Measurements from ENCODE around the gene NECAP2. TPM values are rescaled to one million over a fixed set of nuclear protein-coding genes. Genes with fewer than 3 reads are reported as not detected.
A peak's percentile ranks its signal among the peaks of the same experiment; 100 is the strongest.

NECAP2 gene
- total and polyA plus RNA-seq, 10 of the 15 experiments (the other 5 are each of a cell fraction or from before 2014, with no cell fraction given), result 16.3 to 98.0 (median 57.4) TPM

DNA sequence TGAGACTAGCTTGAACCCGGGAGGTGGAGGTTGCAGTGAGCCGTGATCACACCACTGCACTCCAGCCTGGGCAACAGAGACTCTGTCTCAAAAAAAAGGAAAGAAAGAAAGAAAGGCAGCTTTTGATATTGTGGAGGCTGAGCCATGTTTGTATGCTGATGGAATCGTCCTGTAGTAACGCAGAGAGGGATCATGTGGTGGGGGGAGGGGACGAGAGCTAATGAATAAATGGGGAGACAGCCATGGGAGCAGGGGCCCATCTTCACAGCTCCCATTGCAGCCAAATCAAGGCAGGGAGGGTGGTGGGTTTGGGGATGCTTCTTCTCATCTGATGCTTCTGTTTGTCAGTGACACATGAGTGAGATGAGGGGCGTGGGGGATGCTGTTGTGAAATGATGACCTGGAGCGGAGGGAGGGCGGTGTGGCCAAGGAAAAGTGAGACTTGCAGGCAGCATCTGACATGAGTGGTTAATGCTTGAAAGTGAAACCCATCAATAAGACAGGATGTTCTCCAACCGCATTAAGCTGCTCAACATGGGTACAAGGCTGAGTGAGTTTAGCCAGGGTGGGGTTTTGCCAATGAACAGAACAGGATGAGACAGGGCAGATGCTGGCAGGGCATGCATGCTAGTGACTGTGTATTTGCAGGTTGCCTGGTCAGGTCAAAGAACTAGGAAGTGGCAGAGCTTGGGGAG lies 20.0 kb upstream of the NECAP2 start (continued):
- TF ChIP-seq SUZ12 (IDR thresholded peaks at IDR 0.05; ENCODE audit: unreplicated experiment) (no peak), TCF3 (IDR thresholded peaks at IDR 0.05; ENCODE audit: borderline replicate concordance, insufficient read depth, low read depth, low read length) (no peak), CBX5 (IDR thresholded peaks at IDR 0.05; ENCODE audit: low read depth) (no peak), GABPA (IDR thresholded peaks at IDR 0.05; ENCODE audit: low read depth) (no peak), MYB (IDR thresholded peaks at IDR 0.05; ENCODE audit: borderline replicate concordance, low read depth, low read length) (no peak), PAX8 (IDR thresholded peaks at IDR 0.05) (no peak), SIX5 (IDR thresholded peaks at IDR 0.05; ENCODE audit: low read depth, low read length, severe bottlenecking) (no peak), BHLHE40 (IDR thresholded peaks at IDR 0.05; ENCODE audit: borderline replicate concordance in 1 of 2, low read depth in 2 of 2, low read length in 1 of 2) (peak; percentile 17 to 38; a peak in 2 of 4 replicates), CBX3 (IDR thresholded peaks at IDR 0.05; ENCODE audit: borderline replicate concordance, low read depth) (no peak), FOXM1 (IDR thresholded peaks at IDR 0.05; ENCODE audit: low read depth, low read length) (no peak), RUNX3 (IDR thresholded peaks at IDR 0.05; ENCODE audit: low read length) (peak; percentile 90), FOS (IDR thresholded peaks at IDR 0.05; ENCODE audit: borderline replicate concordance, extremely low read depth, insufficient read length) (no peak), EED (IDR thresholded peaks at IDR 0.05; ENCODE audit: low read depth) (peak; percentile 66), BMI1 (IDR thresholded peaks at IDR 0.05; ENCODE audit: borderline replicate concordance) (no peak)
- TF ChIP-seq, protein P1, sequence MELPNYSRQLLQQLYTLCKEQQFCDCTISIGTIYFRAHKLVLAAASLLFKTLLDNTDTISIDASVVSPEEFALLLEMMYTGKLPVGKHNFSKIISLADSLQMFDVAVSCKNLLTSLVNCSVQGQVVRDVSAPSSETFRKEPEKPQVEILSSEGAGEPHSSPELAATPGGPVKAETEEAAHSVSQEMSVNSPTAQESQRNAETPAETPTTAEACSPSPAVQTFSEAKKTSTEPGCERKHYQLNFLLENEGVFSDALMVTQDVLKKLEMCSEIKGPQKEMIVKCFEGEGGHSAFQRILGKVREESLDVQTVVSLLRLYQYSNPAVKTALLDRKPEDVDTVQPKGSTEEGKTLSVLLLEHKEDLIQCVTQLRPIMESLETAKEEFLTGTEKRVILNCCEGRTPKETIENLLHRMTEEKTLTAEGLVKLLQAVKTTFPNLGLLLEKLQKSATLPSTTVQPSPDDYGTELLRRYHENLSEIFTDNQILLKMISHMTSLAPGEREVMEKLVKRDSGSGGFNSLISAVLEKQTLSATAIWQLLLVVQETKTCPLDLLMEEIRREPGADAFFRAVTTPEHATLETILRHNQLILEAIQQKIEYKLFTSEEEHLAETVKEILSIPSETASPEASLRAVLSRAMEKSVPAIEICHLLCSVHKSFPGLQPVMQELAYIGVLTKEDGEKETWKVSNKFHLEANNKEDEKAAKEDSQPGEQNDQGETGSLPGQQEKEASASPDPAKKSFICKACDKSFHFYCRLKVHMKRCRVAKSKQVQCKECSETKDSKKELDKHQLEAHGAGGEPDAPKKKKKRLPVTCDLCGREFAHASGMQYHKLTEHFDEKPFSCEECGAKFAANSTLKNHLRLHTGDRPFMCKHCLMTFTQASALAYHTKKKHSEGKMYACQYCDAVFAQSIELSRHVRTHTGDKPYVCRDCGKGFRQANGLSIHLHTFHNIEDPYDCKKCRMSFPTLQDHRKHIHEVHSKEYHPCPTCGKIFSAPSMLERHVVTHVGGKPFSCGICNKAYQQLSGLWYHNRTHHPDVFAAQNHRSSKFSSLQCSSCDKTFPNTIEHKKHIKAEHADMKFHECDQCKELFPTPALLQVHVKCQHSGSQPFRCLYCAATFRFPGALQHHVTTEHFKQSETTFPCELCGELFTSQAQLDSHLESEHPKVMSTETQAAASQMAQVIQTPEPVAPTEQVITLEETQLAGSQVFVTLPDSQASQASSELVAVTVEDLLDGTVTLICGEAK (IDR thresholded peaks at IDR 0.05; ENCODE audit: borderline replicate concordance), result no peak
- TF ChIP-seq, protein P2, sequence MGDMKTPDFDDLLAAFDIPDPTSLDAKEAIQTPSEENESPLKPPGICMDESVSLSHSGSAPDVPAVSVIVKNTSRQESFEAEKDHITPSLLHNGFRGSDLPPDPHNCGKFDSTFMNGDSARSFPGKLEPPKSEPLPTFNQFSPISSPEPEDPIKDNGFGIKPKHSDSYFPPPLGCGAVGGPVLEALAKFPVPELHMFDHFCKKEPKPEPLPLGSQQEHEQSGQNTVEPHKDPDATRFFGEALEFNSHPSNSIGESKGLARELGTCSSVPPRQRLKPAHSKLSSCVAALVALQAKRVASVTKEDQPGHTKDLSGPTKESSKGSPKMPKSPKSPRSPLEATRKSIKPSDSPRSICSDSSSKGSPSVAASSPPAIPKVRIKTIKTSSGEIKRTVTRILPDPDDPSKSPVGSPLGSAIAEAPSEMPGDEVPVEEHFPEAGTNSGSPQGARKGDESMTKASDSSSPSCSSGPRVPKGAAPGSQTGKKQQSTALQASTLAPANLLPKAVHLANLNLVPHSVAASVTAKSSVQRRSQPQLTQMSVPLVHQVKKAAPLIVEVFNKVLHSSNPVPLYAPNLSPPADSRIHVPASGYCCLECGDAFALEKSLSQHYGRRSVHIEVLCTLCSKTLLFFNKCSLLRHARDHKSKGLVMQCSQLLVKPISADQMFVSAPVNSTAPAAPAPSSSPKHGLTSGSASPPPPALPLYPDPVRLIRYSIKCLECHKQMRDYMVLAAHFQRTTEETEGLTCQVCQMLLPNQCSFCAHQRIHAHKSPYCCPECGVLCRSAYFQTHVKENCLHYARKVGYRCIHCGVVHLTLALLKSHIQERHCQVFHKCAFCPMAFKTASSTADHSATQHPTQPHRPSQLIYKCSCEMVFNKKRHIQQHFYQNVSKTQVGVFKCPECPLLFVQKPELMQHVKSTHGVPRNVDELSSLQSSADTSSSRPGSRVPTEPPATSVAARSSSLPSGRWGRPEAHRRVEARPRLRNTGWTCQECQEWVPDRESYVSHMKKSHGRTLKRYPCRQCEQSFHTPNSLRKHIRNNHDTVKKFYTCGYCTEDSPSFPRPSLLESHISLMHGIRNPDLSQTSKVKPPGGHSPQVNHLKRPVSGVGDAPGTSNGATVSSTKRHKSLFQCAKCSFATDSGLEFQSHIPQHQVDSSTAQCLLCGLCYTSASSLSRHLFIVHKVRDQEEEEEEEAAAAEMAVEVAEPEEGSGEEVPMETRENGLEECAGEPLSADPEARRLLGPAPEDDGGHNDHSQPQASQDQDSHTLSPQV (IDR thresholded peaks at IDR 0.05), result no peak
- TF ChIP-seq, protein P3, sequence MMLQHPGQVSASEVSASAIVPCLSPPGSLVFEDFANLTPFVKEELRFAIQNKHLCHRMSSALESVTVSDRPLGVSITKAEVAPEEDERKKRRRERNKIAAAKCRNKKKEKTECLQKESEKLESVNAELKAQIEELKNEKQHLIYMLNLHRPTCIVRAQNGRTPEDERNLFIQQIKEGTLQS (IDR thresholded peaks at IDR 0.05; ENCODE audit: borderline replicate concordance, extremely low read depth, low read depth, low read length), result no peak
- TF ChIP-seq, protein P4, sequence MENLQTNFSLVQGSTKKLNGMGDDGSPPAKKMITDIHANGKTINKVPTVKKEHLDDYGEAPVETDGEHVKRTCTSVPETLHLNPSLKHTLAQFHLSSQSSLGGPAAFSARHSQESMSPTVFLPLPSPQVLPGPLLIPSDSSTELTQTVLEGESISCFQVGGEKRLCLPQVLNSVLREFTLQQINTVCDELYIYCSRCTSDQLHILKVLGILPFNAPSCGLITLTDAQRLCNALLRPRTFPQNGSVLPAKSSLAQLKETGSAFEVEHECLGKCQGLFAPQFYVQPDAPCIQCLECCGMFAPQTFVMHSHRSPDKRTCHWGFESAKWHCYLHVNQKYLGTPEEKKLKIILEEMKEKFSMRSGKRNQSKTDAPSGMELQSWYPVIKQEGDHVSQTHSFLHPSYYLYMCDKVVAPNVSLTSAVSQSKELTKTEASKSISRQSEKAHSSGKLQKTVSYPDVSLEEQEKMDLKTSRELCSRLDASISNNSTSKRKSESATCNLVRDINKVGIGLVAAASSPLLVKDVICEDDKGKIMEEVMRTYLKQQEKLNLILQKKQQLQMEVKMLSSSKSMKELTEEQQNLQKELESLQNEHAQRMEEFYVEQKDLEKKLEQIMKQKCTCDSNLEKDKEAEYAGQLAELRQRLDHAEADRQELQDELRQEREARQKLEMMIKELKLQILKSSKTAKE (IDR thresholded peaks at IDR 0.05; ENCODE audit: low read depth, poor library complexity, severe bottlenecking), result no peak

All from GM12878 (cell line).